ENCODE measurements around the gene DNAJB13.

- no peak for TF ChIP-seq CTCF (IDR thresholded peaks at IDR 0.05; ENCODE audit: low read length)
- TF ChIP-seq EZH2 (optimal IDR thresholded peaks at IDR 0.05; ENCODE audit: low read depth, low read length): no peak
Measured at GRCh38 chr11:74009230-74009547, 58.4 kb downstream of the DNAJB13 start.
